CD4-positive, alpha-beta T cell treated with Interleukin-2 at 100 ng/mL for 4 hours (primary cell): ENCODE data around the gene DCAF15.

Source experiments
- DNase-seq: peaks from one replicate; pipeline ENCODE4 v3.0.0-alpha.2; 2020; ENCODE audit warnings: low spot score

The DCAF15 gene

GRCh38 chr19:13995017-13995728 lies 42.9 kb downstream of the DCAF15 start:
- no peak for DNase-seq

GRCh38 chr19:13995878-13996765 lies 43.8 kb downstream of the DCAF15 start:
- DNase-seq = no peak

- no peak for DNase-seq
Measured at GRCh38 chr19:13996928-13997630, 44.8 kb downstream of the DCAF15 start.

- no peak for DNase-seq
Measured at GRCh38 chr19:13997631-13997962, 45.3 kb downstream of the DCAF15 start.

- DNase-seq = no peak
Measured at GRCh38 chr19:13998426-13998825, 46.1 kb downstream of the DCAF15 start.

GRCh38 chr19:13999085-13999484 lies 46.8 kb downstream of the DCAF15 start:
- DNase-seq = no peak

GRCh38 chr19:14000691-14001375 lies 48.5 kb downstream of the DCAF15 start:
- DNase-seq = no peak

- peak; percentile 59 for DNase-seq
Measured at GRCh38 chr19:14002571-14003250, 50.4 kb downstream of the DCAF15 start.

- peak; percentile 44 for DNase-seq
Measured at GRCh38 chr19:14003251-14004055, 51.1 kb downstream of the DCAF15 start.

- no peak for DNase-seq
Measured at GRCh38 chr19:14004619-14005348, 52.5 kb downstream of the DCAF15 start.

- DNase-seq = peak; percentile 94
Measured at GRCh38 chr19:14005349-14006084, 53.2 kb downstream of the DCAF15 start.

GRCh38 chr19:14006085-14006765 lies 53.9 kb downstream of the DCAF15 start, which contains the start of gene RFX1:
RFX1 (minus strand) TSS chr19:14006320; CDS start chr19:13993843, 12,477 bp downstream.
- DNase-seq = peak; percentile 100

- no peak for DNase-seq
Measured at GRCh38 chr19:14006766-14007562, 54.7 kb downstream of the DCAF15 start.
